Activated CD4-positive, alpha-beta T cell treated with anti-CD3 and anti-CD28 coated beads, Interleukin-2, amount 10 ng/mL, durations not matched to agents 24 days and 14 days (primary cell): Measurements from ENCODE around the gene IFNG. TPM values are rescaled to one million over a fixed set of nuclear protein-coding genes. Genes with fewer than 3 reads are reported as not detected.
A peak's percentile ranks its signal among the peaks of the same experiment; 100 is the strongest.

Source experiments
- DNase-seq: peaks from one replicate; pipeline ENCODE4 v3.0.0; 2022
- H3K27ac Mint-ChIP-seq: one replicate; pipeline ENCODE4 v1.8.0; 2022; ENCODE audit warnings: mild to moderate bottlenecking, mixed read lengths
- H3K27me3 Mint-ChIP-seq: one replicate; pipeline ENCODE4 v1.8.0; 2022; ENCODE audit warnings: mixed read lengths
- H3K36me3 Mint-ChIP-seq: one replicate; pipeline ENCODE4 v1.8.0; 2022; ENCODE audit warnings: low read depth, mild to moderate bottlenecking, mixed read lengths
- H3K4me1 Mint-ChIP-seq: one replicate; pipeline ENCODE4 v1.8.0; 2021; ENCODE audit warnings: mixed read lengths
- H3K4me3 Mint-ChIP-seq: one replicate; pipeline ENCODE4 v1.8.0; 2022; ENCODE audit warnings: mild to moderate bottlenecking, moderate library complexity, mixed read lengths
- H3K9me3 Mint-ChIP-seq: one replicate; pipeline ENCODE4 v1.8.0; 2021; ENCODE audit warnings: mixed read lengths
- intact Hi-C: fragments of 100-400 bp; cut with micrococcal nuclease; formaldehyde crosslinking; loops from one replicate; pipeline ENCODE4 v1.15.1; 2023
- total RNA-seq: library from RNA; stranded (reverse); gene quantifications from 2 replicates; pipeline ENCODE4 v1.2.3, GENCODE V29; 2022

IFNG gene
- total RNA-seq, 1 donor from 2014 or later, result 285 TPM

DNA sequence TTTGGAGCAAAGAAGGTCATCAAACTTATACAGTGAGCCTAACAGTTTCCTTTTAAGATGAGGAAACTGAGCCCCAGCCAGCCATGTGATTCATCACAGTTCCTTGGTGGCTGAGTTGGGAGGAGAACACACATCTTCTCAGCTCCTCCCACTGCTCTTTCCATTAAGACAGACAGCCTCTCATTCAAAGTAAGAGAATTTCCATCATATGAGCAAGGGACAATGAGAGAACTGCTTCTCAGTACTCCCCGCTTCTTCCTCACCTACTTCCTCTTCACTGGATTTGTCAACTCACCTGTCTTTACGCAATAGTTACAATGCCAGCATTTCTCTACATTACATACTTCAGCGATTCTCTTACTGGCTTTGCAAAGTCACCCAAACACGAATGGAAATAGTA is 2.2 kb downstream of the IFNG start:
- H3K9me3 Mint-ChIP-seq, result peaks cover 12% of the 10 kb centered on the region
- peaks cover 35% of the 10 kb centered on the region for H3K4me1 Mint-ChIP-seq
- DNase-seq, result no peak
- intact Hi-C loops, result loop anchor here (2.0 kb wide), 1 partner anchor 19 kb away; no protein-coding TSS in a partner anchor
- H3K27ac Mint-ChIP-seq, result peak overlapping the region; percentile 77
- peak overlapping the region; percentile 61 for H3K4me3 Mint-ChIP-seq
- peaks cover 21% of the 10 kb centered on the region for H3K36me3 Mint-ChIP-seq
- no peaks in the 10 kb centered on the region for H3K27me3 Mint-ChIP-seq

DNA sequence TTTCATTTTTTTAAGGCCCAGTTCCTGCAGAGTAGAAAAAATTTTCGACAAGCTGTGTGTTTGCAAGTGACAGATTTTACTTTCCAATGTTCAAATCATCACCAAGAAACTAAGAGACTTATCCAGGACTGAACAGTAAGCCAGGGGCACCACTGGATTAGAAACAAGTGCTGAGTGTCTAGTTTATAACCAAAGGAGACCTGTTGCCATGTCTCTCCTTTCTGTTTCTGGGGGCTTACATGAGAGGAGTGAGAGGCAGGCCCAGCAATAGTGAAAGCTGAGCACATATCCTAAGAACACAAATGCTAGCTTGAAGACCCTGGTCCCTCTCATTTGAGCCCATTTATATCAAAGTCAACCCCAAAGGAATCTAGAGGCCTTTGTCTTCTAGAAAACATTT is 2.9 kb downstream of the IFNG start:
- Mint-ChIP-seq H3K4me3 (peak overlapping the region; percentile 61), H3K27me3 (no peaks in the 10 kb centered on the region), H3K9me3 (peaks cover 12% of the 10 kb centered on the region), H3K27ac (peak overlapping the region; percentile 77), H3K4me1 (peaks cover 35% of the 10 kb centered on the region), H3K36me3 (peaks cover 21% of the 10 kb centered on the region)
- intact Hi-C loops, result loop anchor here (2.0 kb wide), 1 partner anchor 18 kb away; no protein-coding TSS in a partner anchor
- DNase-seq, result no peak

DNA sequence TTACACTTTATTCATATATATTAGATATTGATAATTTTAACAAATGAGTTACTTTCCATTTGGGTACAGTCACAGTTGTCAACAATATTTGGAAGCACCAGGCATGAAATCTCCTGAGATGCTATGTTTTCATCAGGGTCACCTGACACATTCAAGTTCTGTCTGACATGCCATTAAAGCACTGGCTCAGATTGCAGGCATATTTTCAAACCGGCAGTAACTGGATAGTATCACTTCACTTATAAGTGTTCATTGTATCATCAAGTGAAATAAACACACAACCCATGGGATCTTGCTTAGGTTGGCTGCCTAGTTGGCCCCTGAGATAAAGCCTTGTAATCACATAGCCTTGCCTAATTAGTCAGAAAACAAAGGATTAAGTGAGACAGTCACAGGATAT is 4.8 kb downstream of the IFNG start:
- intact Hi-C loops, result no loop called here
- Mint-ChIP-seq H3K9me3 (peaks cover 12% of the 10 kb centered on the region), H3K36me3 (peaks cover 22% of the 10 kb centered on the region), H3K27ac (no peak overlapping the region), H3K27me3 (no peaks in the 10 kb centered on the region), H3K4me3 (no peak overlapping the region), H3K4me1 (peaks cover 35% of the 10 kb centered on the region)
- DNase-seq, result no peak

DNA sequence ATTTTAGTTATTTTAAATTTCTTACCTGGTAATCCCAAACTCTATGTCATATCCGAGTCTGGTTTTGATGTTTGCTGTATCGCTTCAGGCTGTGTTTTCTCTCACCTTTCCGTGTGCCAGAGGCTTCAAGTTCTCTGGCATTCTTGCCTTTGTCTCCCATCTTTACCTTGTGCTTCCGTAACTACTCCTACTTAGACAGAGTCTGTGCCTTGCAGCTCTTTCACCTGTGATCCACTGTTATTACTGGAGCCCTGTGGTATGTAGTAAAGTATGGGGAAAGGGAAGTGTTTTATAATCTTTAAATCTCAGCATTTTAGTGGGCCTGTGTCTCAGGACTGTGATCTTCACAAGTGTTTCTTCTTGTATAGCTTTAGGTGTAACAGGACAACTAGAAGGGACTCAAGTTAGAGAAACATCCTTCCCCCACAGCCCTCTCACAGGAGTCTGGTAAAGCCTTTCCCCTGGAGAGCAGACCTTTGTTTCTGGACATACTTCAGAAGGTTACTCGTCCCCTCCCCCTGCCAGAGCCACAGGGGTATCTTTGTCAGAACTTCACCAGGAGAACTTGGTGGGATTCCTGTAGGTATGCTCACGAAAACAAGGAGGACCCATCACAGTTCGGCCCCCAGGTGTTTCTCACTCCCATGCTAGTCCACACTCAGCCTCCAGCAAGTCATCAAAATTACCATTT is 11.1 kb downstream of the IFNG start:
- H3K27me3 Mint-ChIP-seq, result no peaks in the 10 kb centered on the region
- H3K27ac Mint-ChIP-seq, result no peak overlapping the region
- peaks cover 3% of the 10 kb centered on the region for H3K9me3 Mint-ChIP-seq
- intact Hi-C loops, result no loop called here
- peaks cover 12% of the 10 kb centered on the region for H3K4me1 Mint-ChIP-seq
- no peak overlapping the region for H3K4me3 Mint-ChIP-seq
- DNase-seq, result no peak
- H3K36me3 Mint-ChIP-seq, result peaks cover 5% of the 10 kb centered on the region

DNA sequence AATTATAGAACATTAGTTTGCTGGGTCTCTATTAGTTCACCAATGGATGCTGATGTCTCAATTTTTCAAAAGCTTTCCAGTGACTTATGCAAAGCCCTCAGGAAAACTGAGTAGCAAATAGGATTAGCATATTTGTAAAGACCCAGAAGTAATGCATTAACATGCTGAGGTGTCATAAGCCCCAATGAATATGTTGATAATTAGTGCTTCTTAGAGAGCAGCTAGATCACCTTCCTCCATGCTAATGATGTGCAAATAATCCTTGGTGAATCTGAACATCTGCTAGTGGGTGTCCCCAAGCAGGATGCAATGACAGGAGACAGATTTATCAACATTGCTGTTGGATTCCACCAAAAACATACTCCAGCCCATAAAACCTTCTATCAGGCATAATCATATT is 19.0 kb downstream of the IFNG start:
- intact Hi-C loops, result no loop called here
- Mint-ChIP-seq H3K9me3 (peaks cover 21% of the 10 kb centered on the region), H3K4me3 (no peak overlapping the region), H3K4me1 (peaks cover 55% of the 10 kb centered on the region), H3K27me3 (no peaks in the 10 kb centered on the region), H3K27ac (peak overlapping the region; percentile 34), H3K36me3 (peaks cover 8% of the 10 kb centered on the region)
- DNase-seq, result no peak

DNA sequence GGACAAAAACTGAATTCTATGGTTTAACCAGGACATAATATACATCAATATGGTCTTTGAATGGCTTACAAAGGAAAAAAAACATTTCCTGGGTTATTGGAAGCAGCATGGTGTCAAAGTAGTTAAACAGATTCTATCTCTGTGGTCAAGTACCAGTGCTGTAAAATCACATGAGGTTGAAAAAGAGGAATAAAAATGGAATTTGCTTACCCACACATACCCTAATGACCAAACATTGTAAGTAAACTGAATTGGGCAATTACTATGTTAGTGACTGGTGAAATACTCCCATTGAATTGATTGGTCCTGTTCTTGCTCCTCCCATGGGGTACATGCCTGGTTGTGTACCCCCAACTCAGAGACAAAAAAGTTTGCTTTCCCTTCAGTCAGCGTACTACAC is 19.6 kb downstream of the IFNG start:
- DNase-seq, result no peak
- Mint-ChIP-seq H3K27me3 (no peaks in the 10 kb centered on the region), H3K4me1 (peaks cover 59% of the 10 kb centered on the region), H3K9me3 (peaks cover 21% of the 10 kb centered on the region), H3K36me3 (peaks cover 8% of the 10 kb centered on the region), H3K4me3 (peak overlapping the region; percentile 15), H3K27ac (peak overlapping the region; percentile 34)
- intact Hi-C loops, result loop anchor here (2.0 to 5.0 kb wide), 3 partner anchors 17 to 227 kb away; no protein-coding TSS in a partner anchor

DNA sequence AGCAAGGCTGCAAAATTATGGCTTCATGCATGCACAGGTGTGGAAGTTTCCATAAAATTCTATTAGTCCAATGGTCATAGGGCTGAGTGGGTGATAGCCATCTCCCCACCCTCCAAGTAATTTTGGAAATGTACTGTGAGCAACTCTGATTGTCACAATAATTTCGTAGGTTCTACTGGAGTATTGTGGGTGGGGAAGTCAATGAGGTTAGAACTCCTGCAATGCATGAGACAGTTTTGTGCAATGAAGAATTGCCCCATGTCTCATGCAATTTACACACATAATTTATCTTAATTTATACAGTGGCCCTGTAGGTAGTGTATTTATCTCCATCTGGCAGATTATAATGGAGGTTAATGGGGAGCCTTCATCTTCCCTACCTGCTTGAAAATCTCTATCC is 20.5 kb downstream of the IFNG start:
- peak; percentile 36 for DNase-seq
- H3K36me3 Mint-ChIP-seq, result peaks cover 8% of the 10 kb centered on the region
- intact Hi-C loops, result loop anchor here (2.0 to 5.0 kb wide), 3 partner anchors 18 to 228 kb away; no protein-coding TSS in a partner anchor
- H3K4me3 Mint-ChIP-seq, result no peak overlapping the region
- H3K9me3 Mint-ChIP-seq, result peaks cover 22% of the 10 kb centered on the region
- H3K27ac Mint-ChIP-seq, result peak overlapping the region; percentile 89
- H3K27me3 Mint-ChIP-seq, result no peaks in the 10 kb centered on the region
- peaks cover 64% of the 10 kb centered on the region for H3K4me1 Mint-ChIP-seq

DNA sequence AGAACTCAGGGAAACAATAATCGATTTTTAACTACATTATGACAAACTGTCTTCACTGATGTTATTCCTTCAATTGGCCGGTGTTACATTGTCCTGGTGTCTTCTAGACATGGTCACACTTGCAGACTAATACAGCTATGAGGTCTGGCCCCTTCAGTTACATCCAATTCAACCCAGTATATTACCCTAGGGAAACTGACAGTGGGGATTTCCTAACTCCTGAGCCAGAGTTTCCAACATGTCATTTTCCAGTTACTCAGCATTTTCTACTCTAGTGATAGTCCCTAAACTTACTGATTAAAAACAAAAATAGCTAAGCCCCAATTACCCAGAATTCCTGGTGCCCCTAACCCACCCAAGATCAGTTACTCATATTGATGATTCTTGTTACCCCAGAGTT is 21.1 kb downstream of the IFNG start:
- Mint-ChIP-seq H3K27ac (peak overlapping the region; percentile 89), H3K4me1 (peaks cover 67% of the 10 kb centered on the region), H3K9me3 (peaks cover 26% of the 10 kb centered on the region), H3K27me3 (no peaks in the 10 kb centered on the region), H3K36me3 (peaks cover 10% of the 10 kb centered on the region), H3K4me3 (peak overlapping the region; percentile 53)
- peak; percentile 60 for DNase-seq
- intact Hi-C loops, result loop anchor here (1.0 to 5.0 kb wide), 5 partner anchors 18 to 229 kb away; no protein-coding TSS in a partner anchor

DNA sequence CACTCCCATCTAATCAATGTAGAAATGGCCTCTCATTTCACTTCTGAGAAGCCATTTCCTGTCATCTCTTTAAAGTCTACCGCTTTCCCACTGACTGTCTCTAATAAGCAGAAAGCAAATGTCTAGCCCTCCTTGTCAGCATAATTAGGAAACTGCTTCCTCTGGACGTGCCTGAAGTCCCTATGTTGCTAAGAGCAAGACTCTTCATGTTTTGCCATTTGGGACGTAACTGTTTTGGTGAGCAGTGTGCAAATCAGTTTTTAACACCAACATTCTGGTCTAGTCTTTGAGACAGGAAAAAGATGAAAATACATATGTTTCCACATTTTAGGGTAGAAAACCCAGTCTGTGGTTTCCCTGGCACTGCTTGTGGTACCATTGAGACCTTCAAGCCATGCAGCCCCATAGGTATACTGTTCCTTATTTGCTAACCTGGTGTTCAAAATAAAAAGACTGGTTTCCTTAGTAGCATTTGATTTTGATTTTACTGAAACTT is 22.2 kb downstream of the IFNG start:
- intact Hi-C loops, result loop anchor here (1.0 to 5.0 kb wide), 4 partner anchors 16 to 230 kb away; no protein-coding TSS in a partner anchor
- DNase-seq, result peak; percentile 65
- Mint-ChIP-seq H3K36me3 (peaks cover 10% of the 10 kb centered on the region), H3K4me1 (peaks cover 65% of the 10 kb centered on the region), H3K4me3 (peak overlapping the region; percentile 53), H3K27me3 (no peaks in the 10 kb centered on the region), H3K9me3 (peaks cover 19% of the 10 kb centered on the region), H3K27ac (peak overlapping the region; percentile 89)

DNA sequence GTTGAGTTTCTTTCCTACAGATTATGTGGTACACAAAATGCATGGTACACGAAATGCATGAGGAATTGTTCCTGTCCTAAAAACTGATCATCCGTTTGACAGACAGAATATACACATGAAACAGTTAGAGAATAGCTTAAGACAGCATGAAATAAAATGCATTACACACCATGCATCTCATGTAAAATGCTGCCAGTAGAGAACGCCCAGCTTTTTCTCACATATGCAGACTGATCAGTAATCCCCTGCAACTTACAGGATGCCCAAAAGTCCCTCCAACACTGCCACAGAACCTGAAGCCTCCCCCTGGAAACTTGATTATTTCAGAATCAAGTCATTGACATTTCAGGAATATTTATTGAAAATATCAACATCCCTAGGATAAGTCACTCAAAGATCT is 24.0 kb downstream of the IFNG start:
- Mint-ChIP-seq H3K4me3 (no peak overlapping the region), H3K9me3 (peaks cover 27% of the 10 kb centered on the region), H3K27me3 (no peaks in the 10 kb centered on the region), H3K27ac (peak overlapping the region; percentile 17), H3K4me1 (peaks cover 58% of the 10 kb centered on the region), H3K36me3 (peaks cover 23% of the 10 kb centered on the region)
- no peak for DNase-seq
- intact Hi-C loops, result loop anchor here (5.0 kb wide), 2 partner anchors 53 to 232 kb away; no protein-coding TSS in a partner anchor

DNA sequence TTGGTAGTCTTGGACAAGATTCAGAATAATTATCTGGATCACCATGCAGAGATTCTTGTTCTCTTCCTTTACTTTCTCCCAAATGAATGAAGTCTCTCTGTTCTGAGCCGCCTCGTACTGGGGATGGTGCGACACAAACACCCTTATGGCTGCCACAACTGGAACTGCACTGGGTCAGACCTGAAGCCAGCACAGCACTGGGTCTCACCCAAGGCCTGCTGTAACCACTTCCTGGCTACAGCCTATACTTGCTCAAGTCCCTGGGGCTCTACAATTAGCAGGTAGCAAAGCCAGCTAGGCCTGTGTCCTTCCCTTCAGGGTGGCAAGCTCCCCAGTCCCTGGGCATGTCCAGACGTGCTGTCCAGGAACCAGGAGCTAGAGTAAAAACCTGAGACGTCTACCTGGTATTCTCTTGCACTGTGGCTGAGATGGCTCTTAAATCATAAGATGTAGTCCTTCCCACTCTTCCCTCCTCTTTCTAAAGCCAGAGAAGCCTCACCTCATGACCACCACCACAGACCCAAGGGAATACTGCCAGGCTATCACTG is 27.6 kb downstream of the IFNG start:
- Mint-ChIP-seq H3K4me3 (no peak overlapping the region), H3K9me3 (peaks cover 31% of the 10 kb centered on the region), H3K36me3 (peaks cover 34% of the 10 kb centered on the region), H3K27me3 (no peaks in the 10 kb centered on the region), H3K27ac (no peak overlapping the region), H3K4me1 (peaks cover 32% of the 10 kb centered on the region)
- intact Hi-C loops, result no loop called here
- DNase-seq, result peak; percentile 46

DNA sequence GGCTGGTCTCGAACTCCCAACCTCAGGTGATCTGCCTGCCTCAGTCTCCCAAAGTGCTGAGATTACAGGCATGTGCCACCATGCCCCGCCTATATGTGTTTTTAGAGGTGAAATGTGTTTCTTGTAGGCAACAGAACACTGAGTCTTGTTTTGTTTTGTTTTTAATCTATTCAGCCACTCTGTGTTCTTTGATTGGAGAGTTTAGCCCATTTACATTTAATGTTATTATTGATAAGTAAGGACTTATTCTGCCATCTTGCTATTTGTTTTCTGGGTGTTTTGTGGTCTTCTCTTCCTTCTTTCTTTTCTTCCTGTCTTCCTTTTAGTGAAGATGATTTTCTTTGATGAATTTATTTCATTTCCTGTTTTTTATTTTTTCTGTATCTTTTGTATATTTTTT is 29.6 kb downstream of the IFNG start:
- DNase-seq, result peak; percentile 37
- Mint-ChIP-seq H3K27ac (peak overlapping the region; percentile 54), H3K9me3 (peaks cover 41% of the 10 kb centered on the region), H3K27me3 (no peaks in the 10 kb centered on the region), H3K4me1 (peaks cover 15% of the 10 kb centered on the region), H3K36me3 (peaks cover 44% of the 10 kb centered on the region), H3K4me3 (no peak overlapping the region)
- intact Hi-C loops, result no loop called here

DNA sequence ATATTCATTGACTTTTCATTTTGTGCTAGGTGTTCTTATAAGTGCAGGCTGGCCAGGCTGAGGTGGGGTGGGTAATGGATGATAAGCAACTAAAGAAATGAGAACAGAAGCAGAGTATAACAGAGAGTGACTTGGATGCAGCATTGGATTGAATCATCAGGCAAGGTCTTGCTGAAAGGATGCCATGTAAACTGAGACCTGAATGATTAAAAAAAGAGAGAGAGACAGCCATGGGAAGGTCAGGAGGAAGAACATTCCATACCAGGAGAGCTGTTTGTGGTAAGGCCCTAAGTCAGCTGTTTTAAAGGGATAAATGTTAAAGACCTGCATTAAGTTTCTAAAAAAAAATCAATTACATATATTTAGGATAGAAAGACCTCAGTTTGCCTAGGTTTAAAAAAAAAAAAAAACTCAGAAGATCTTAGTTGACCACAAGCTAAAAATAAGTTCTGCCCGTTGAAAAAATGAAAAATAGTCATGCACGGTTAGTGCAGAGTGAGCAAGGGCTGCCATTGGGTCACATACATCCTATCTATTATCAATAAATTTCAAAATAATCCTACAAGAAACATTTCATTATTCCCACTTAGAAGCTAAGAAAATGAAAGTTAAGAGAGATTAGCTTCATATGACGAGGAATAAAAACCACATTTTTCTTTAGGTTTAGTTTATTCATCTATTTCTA is 37.2 kb downstream of the IFNG start:
- Mint-ChIP-seq H3K4me1 (peaks cover 18% of the 10 kb centered on the region), H3K27me3 (no peaks in the 10 kb centered on the region), H3K9me3 (peaks cover 19% of the 10 kb centered on the region), H3K27ac (no peak overlapping the region), H3K36me3 (peaks cover 13% of the 10 kb centered on the region), H3K4me3 (no peak overlapping the region)
- DNase-seq, result peak; percentile 51
- intact Hi-C loops, result loop anchor here (5.0 kb wide), 1 partner anchor 155 kb away; no protein-coding TSS in a partner anchor
